ENCODE measurements around the gene RAMP1.

The RAMP1 gene

GRCh38 chr2:237895544-237896506, 36.4 kb downstream of the RAMP1 start:
- no peak for DNase-seq

DNA sequence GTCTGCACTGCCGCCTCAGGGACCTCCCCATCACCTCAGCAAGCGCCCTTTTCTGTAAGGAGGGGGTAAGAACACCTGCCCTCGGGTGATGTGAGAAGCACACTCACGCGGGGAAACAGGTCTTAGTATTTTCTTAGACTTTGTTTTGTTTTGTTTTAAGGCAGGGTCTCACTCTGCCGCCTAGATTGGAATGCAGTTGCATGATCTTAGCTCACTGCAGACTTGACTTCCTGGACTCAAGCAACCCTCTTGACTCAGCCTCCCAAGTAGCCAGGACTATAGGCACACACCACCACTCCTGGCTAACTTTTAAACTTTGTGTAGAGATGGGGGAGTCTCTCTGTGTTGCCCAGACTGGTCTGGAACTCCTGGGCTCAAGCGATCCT, 37.1 kb downstream of the RAMP1 start:
- no peak for DNase-seq

DNA sequence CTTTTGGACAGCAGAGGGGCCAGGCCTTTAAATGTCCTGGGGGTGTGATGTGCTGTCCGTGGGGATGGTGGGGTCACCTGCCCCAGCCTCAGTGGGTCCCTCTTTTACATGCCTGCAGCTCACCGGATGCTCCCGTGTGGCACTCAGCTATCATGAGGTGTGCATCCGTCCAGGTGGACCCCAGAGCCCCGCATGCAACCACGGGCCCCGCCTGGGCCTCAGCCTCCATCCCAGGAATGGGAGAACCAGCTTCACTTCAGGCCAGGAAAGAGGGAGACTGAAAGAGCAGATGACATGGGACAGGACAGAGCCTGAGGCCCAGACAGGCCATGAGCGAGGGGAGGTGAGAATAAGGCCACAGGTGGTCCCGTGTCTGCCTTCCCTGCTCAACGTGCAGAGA, 37.5 kb downstream of the RAMP1 start:
- no peak for DNase-seq

DNA sequence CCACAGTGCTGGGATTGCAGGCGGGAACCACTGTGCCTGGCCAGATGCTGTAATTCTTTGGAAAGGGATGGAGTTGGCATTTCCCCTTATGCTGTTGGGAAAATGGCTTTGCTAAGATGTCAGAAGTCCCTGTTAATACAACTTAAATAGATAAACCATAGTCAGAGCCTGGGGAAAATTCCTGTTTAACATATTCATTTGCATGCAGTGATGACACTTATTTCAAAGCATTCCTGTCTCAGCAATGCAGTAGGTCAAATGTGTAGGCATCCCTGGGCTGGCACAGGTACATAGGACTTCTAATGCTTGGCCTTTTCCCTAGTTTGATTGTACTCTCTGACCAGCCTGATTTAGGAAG, 38.6 kb downstream of the RAMP1 start:
- no peak for DNase-seq

DNA sequence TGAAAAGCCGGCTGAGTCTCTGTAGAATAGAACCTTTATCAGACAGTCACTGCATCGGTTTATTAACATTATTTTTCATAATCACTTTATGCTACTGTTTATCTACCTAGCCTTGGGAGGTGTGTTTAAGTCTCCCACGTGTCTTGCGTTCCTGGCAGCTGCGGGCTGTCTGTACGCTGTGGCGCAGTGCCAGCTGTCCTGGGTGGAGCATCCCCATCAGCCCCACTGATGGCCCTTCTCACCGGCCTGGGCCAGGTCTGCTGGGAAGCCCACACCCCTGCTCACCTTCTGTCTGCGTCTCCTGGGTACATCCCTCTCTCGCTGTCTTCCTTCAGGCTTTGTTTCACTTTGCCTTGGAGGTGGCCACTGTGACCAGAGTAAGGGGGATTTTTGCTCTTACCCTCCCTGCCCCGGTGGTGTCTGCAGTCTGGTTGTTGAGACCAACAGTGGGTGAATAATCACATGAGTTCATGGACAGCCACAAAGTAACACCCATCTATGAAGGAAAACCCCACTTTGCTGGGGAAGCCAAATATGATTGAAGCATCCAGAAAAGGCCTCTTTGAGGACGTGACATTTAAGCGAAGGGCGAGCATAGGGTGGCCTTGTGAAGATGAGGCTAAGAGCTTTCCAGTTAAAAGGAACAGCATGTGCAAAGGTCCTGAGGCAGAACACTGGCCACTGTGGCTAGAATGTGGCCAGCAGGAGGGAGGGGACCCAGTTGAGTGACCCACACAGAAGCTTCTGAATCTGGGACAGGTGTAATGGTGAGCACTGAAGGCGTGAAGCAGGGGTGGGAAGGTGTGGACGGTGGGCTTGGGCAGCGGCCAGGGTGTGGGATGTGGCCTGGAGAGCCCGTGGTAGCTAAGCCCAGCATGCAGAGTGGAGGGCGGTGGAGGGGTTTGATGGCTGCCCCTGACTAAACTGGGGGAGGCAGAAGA, 41.7 kb downstream of the RAMP1 start:
- no peak for DNase-seq

- no peak for DNase-seq
These were observed 42.8 kb downstream of the RAMP1 start for GRCh38 chr2:237901932-237902850.

- DNase-seq = no peak
These were observed 45.6 kb downstream of the RAMP1 start for GRCh38 chr2:237904831-237905599.

GRCh38 chr2:237907144-237907543, 47.7 kb downstream of the RAMP1 start:
- DNase-seq = no peak

GRCh38 chr2:237909075-237909695, 49.8 kb downstream of the RAMP1 start:
- no peak for DNase-seq

- DNase-seq = no peak
These were observed 50.5 kb downstream of the RAMP1 start for GRCh38 chr2:237909801-237910475.

- no peak for DNase-seq
These were observed 51.3 kb downstream of the RAMP1 start for GRCh38 chr2:237910576-237911362.

- no peak for DNase-seq
These were observed 52.1 kb downstream of the RAMP1 start for GRCh38 chr2:237911363-237912017.

GRCh38 chr2:237912271-237913192, 53.1 kb downstream of the RAMP1 start:
- DNase-seq = no peak

DNA sequence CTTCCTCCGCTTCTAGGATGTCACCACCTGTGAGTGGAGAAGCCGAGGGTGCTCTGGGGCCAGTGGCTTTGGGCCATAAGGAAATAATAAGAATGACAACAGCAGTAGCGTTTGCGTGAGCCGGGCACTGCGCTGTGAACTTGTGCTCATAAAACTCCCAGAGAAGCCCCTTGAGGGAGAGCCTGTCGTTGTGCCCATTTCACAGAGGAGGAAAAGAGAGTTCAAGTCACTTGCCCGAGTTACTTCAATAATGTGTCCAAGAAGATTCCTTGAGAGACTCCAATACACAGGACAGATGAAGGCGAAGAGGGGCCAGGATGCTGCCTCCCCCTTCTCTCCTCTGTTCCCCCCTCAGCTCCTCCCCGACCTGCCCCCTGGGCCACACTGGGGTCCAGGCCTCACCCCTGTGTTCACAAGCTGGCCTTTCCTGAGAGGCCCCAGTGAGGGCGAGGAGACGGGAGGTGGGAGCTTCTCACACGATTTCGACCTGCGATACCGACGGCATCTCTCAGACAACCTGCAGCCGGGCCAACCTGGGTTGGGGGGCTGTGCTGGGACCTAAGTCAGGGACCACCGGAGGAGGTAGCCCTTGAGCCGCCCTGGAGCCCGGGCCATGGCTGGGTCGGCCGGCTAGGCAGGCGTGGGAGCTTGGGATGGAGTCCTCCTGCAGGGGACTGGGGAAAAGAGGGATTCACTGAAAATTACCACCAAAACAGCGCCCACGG, 53.9 kb downstream of the RAMP1 start:
- DNase-seq = no peak

DNA sequence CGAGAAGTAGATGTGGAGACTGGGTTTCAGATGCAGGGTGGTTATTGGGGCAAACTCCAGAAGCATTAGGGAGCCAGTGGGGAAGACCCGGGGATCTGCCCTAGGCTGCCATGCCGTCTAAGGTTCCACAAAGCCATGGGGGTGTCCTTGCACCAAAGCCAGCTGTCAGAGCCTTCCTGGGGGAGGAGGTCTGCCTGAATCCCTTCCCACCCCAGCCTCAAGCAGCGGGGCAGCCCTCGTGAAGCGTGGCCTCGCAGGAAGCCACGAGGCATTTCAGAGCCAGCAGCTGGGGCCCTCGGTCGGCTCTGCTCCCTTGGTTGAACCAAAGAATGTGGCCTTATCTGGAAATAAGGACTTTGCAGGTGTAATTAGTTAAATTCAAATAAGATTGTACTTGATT, 56.2 kb downstream of the RAMP1 start:
- no peak for DNase-seq

DNA sequence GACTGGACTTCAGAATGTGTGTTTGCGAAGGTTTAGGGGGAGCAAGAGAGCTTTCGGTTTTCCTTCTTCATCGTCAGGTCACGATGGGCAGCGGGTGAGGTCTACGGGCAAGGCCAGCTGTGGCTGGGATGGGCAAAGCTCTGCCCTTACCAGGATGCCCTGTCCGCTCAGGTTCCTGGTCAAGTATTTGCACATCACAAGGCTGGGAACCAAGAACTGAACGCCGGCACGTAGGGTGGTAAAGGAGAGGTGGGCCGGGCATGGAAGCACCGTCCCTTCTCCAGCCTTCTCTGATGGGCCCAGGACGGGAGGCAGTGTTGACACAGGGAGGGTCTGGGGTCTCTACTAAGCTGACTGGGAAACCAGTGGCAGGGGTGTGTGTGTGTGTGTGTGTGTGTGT, 56.9 kb downstream of the RAMP1 start:
- no peak for DNase-seq

GRCh38 chr2:237917696-237918374, 58.4 kb downstream of the RAMP1 start:
- no peak for DNase-seq

Measured in stimulated activated CD4-positive, alpha-beta T cell treated with anti-CD3 and anti-CD28 coated beads, Interleukin-1b, Interleukin-23, amount 100 ng/mL, for 48 hours (primary cell).